SKM-1 treated with dmso at 0.1 percent for 144 hours (cell line): ENCODE data around the gene DNAH3.
"Not testable (repeated sequence)": the region's sequence is repeated elsewhere in the genome, so short reads cannot be mapped to it uniquely, and the experiment has no call there.

ENCODE experiments used
- DNase-seq: peaks from one replicate; lab custom pipeline; 2025; ENCODE audit not compliant: unreplicated experiment; lab: John Stamatoyannopoulos, UW

Gene DNAH3

GRCh38 chr16:20944861-20945574 is 205.6 kb downstream of the DNAH3 start:
- no peak for DNase-seq

- no peak for DNase-seq
These were observed 208.4 kb downstream of the DNAH3 start for GRCh38 chr16:20942256-20942655.

- no peak for DNase-seq
These were observed 209.1 kb downstream of the DNAH3 start for GRCh38 chr16:20941636-20941926.

GRCh38 chr16:20940871-20941635 is 209.6 kb downstream of the DNAH3 start:
- peak; percentile 68 for DNase-seq

GRCh38 chr16:20939611-20940010 is 211.0 kb downstream of the DNAH3 start:
- DNase-seq, result no peak

GRCh38 chr16:20938426-20938825 is 212.2 kb downstream of the DNAH3 start:
- DNase-seq, result no peak

GRCh38 chr16:20937736-20938135 is 212.9 kb downstream of the DNAH3 start:
- DNase-seq, result no peak

GRCh38 chr16:20933589-20933988 is 217.1 kb downstream of the DNAH3 start:
- no peak for DNase-seq

GRCh38 chr16:20931066-20931600 is 219.5 kb downstream of the DNAH3 start:
- DNase-seq, result no peak

- no peak for DNase-seq
These were observed 220.3 kb downstream of the DNAH3 start for GRCh38 chr16:20930365-20930690.

GRCh38 chr16:20929676-20930364 is 220.8 kb downstream of the DNAH3 start:
- not testable (repeated sequence) for DNase-seq

GRCh38 chr16:20928774-20929411 is 221.8 kb downstream of the DNAH3 start:
- no peak for DNase-seq

GRCh38 chr16:20925751-20926150 is 224.9 kb downstream of the DNAH3 start:
- no peak for DNase-seq

- DNase-seq, result no peak
These were observed 226.8 kb downstream of the DNAH3 start for GRCh38 chr16:20923876-20924275.

GRCh38 chr16:20920799-20921198 is 229.8 kb downstream of the DNAH3 start:
- no peak for DNase-seq

GRCh38 chr16:20920091-20920490 is 230.6 kb downstream of the DNAH3 start:
- no peak for DNase-seq

- no peak for DNase-seq
These were observed 232.0 kb downstream of the DNAH3 start for GRCh38 chr16:20918486-20919239.

- DNase-seq, result peak; percentile 87
These were observed 233.7 kb downstream of the DNAH3 start for GRCh38 chr16:20916942-20917341.

GRCh38 chr16:20916289-20916688 is 234.4 kb downstream of the DNAH3 start:
- no peak for DNase-seq

- DNase-seq, result no peak
These were observed 239.3 kb downstream of the DNAH3 start for GRCh38 chr16:20911361-20911760.
